Esophagus mucosa (tissue), 1 donor: Measurements from ENCODE around the gene WWP2. TPM values are rescaled to one million over a fixed set of nuclear protein-coding genes. Genes with fewer than 3 reads are reported as not detected.
"Not testable (repeated sequence)": the region's sequence is repeated elsewhere in the genome, so short reads cannot be mapped to it uniquely, and the experiment has no call there.

Experiments used
- ATAC-seq: fragments of 200-7000 bp; cut with Tn5 transposase; one replicate; pipeline ENCODE4 v1.9.1; 2020
- total RNA-seq: library from RNA; stranded (reverse); gene quantifications from one replicate; pipeline ENCODE4 v1.2.4, GENCODE V29; 2023
- donor health status: DM: yes; HTN: yes; CAD: no.

WWP2 gene
- total RNA-seq, 1 donor from 2014 or later: 31.6 TPM

- ATAC-seq: peak; percentile 83
Observed at GRCh38 chr16:69796285-69797118, 34.4 kb downstream of the WWP2 start.

DNA sequence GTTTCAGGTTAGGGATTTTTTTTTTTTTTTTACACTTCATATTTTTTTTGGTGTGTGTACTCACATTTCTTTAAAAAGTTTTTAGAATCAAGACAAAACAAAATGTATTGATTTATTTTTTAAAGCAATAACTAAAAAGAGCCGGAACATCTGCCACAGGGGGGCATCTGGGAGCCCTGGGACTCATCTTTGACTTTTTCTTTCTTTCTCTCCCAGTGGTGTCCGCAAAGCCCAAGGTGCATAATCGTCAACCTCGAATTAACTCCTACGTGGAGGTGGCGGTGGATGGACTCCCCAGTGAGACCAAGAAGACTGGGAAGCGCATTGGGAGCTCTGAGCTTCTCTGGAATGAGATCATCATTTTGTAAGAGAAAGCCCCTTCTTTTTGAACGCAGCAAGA lies 36.3 kb downstream of the WWP2 start:
- ATAC-seq: no peak

DNA sequence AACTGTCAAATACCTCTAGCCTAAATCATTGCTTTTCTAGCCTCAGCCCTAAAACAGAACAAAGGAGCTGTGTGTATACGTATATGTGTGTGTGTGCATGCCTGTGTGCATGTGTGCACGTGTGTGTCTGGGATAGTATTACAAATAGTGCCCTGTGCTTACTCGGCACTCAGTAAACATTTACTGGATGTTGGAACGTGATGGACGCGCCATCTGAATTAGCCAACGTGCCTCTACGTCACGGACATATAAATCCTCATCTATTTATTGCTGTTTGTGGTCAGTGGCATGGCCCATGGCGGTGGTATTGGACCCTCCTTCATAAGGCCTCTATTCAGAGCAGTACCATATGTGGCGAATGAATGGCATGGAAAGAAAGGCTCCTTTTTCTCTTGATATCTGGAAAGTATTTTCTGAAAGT lies 37.5 kb downstream of the WWP2 start:
- no peak for ATAC-seq

DNA sequence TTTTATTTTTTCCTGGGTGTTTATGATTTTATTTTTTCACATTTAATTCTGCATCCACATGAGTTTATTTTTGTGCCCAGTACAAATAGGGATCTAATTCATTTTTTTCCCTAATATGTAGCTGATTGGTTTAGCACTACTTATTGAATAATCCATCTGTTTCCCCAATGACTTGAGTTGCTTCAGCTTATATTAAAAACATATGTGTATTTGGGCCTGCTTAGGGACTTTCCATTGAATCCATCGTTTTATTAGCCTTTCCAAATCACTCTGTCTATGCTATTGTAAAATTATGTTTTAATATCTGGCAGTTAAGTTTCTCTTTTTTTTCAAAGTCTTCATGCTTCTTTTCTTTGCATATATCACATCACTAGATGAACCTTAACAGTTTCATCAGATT lies 42.2 kb downstream of the WWP2 start:
- no peak for ATAC-seq

DNA sequence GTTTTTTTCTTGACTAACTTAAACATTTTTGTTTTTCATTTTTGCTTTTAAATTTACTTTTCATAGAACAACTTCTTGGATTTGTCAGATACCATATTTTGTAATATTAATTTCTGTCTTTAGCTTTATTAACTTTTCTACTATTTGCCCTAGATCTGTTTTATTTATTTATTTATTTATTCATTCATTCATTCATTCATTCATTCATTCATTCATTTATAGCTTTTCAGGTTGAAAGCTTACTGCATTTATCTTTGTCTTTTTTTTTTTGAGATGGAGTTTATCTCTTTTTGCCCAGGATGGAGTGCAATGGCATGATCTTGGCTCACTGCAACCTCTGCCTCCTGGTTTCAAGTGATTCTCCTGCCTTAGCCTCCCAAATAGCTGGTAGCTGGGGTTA lies 44.6 kb downstream of the WWP2 start:
- not testable (repeated sequence) for ATAC-seq

- ATAC-seq: peak; percentile 31
Observed at GRCh38 chr16:69812688-69813014, 50.5 kb downstream of the WWP2 start.

GRCh38 chr16:69814078-69814477 lies 51.9 kb downstream of the WWP2 start:
- no peak for ATAC-seq

DNA sequence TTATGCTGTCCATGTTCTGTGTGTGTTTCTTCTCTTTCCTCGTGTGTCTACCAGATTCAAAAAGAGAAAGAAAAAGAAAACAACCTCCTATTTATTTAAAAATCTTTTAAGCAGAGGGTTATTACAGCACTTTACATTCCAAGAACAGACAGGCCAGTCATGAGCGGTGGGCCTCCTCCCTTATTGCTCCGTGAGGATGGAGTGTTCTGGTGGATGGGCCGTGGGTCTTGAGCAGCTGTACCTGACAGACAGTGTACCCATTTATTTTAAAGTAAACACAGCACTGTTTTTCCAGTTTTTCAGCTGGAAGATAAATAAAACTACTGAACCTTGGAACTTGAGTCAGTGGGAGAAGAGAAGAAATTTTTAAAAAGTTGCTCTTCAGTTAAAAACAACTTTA lies 52.4 kb downstream of the WWP2 start:
- ATAC-seq: no peak

GRCh38 chr16:69815216-69815883 lies 53.2 kb downstream of the WWP2 start:
- not testable (repeated sequence) for ATAC-seq

DNA sequence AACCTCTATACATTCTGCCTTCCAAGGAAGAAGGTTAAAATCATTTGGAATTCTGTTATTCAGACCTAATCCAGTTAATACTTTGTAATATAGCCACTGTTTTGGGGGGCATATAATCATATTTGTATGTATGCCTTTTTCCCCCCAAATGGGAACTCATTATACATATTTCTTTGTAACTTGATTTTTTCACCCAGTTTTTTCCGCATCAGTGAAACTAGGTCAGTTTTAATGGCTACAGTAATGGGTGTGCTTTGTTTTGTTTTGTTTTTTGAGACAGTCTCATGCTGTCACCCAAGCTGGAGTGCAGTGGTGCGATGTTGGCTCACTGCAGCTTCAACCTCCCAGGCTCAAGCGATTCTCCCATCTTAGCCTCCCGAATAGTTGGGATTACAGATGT lies 54.9 kb downstream of the WWP2 start:
- ATAC-seq: no peak

DNA sequence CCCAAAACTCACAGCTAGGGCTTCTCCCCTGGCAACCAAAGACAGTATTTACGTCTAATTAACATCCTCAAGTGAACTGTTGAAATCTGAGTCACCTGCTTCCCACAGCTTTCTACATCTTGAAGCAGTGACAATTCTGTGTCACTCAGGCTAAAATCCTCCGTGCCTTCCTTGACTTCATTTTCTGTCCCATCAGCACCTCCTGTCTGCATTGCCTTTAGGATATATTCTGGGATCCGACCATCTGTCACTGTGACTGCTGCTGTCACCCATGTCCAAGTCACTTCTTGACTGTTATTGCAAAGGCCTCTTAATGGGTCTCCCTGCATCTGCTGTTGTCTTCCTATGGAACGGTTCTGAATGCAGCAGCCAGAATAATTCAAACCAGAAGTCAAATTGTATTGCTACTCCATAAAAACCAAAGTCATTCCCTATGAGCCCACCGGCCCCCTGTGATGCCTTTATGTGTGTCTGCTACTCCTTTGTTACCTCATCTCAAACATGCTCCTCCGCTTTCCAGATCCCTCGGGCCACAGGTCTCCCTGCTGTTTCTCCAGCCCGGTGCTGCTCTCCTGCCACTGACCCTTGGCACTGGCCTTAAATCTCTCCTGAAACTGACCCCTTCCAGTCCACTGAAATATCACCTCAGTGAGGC lies 56.9 kb downstream of the WWP2 start:
- ATAC-seq: no peak

DNA sequence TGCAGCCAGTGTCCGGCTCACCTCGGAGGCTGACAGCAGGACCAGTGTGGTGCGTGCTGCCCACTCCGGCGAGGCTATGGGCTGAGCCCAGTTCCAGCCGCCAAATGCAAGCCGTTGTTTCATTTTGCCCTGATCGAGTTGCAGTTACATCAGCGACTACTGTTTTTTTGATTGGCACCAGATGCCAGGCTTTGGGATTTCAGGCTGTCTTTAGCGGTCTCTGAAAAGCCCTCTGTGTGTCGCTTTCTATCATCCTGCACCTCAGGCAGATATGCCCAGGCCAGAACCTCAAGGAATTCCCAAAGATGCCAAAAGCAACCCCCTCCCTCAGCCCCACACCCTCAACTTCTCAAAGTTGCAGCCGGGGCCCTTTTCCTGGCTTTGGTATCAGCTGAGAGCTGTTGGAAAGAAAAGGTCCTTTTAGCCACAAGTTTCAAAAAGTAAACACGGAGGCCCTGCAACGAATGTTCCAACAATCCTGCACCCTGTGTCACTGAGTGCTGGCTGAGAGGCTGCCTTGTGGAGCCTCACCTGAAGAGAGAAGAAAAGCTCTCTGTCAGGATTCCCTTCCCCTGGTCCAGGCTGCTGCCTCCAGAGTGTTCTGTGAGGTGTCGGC lies 58.9 kb downstream of the WWP2 start:
- no peak for ATAC-seq

DNA sequence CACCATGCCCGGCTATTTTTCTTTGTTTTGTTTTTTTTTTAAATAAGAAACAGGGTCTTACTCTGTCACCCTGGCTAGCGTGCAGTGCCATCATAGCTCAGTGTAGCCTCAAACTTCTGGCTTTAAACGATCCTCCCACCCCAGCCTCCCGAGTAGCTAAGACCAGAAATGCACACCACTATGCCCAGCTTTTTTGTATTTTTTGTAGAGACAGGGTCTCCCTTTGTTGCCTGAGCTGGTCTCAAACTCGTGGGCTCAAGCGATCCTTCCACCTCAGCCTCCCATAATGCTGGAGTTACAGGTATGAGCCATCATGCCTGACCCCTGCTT lies 59.7 kb downstream of the WWP2 start:
- no peak for ATAC-seq

- no peak for ATAC-seq
Observed at GRCh38 chr16:69822174-69822935, 60.2 kb downstream of the WWP2 start.

DNA sequence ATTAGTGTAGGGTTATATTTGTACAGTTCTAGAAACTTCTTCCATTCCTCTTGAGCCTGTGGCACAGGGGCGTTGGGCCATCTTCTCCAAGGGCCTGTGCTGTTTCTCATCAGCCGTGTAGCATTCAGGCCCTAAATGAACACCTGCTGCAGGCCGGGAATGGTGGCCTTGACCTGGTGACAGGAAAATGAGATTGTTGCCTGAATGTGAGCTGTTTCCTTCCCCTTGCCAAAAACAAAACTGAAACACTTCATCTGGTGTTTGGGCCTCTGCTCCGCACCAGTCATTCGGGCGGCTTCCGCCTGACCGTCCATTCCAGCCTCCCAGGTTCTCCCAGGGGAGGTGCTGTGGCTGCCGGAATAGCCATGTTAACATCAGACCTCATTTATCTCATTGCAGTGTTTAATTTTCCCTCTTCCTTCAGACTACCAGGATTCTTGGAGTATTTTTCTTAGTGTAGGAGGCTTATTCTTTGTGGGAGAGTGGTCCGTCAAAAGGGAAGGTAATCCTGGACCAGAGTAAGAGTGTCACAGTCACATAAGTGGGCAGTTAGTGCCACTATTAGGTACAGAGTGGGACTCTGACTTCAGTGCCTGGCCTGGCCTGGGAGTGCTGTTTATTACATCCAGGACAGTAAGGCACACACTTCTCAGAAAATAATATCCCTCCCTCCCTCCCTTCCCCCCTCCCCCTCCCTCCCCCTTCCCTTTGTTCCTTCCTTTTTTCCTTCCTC lies 61.9 kb downstream of the WWP2 start:
- ATAC-seq: peak; percentile 31

DNA sequence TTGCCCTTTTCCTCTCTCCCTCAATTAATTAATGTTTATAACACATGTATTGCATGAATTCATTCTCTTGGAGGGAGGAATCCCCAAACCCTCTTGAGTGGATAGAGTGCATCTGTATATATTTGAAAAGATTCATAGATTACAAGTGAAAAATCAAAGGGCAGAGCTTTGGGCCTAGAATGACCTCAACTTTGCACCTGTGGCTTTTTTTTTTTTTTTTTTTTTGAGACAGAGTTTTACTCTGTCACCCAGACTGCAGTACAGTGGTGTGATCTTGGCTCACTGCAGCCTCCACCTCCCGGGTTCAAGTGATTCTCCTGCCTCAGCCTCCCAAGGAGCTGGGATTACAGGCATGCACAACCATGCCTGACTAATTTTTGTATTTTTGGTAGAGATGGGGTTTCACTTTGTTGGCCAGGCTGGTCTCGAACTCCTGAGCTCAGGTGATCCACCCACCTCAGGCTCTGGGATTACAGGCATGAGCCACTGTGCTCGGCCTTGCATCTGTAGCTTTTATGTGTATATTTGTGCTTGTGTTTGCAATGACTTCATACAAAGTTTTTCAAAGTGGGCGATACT lies 62.5 kb downstream of the WWP2 start:
- ATAC-seq: not testable (repeated sequence)

DNA sequence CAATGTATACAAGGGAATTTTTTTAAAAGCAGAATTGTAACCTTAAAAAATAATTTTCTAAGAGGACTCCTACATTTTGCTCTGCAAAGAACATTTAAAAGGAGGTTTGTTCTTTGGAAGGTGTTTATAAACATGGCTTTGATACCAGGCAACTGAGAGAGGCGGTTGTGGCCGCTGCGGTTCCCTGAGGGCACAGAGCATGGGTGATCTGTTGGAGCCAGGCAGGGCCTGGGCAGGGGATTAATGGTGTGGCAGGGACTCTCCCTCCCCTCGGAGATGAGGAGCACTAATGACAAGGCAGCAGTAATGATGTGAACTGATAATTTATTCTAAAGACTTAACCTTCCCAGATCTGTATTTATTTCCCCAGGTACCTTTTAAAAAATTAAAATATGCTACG lies 65.4 kb downstream of the WWP2 start:
- ATAC-seq: no peak

DNA sequence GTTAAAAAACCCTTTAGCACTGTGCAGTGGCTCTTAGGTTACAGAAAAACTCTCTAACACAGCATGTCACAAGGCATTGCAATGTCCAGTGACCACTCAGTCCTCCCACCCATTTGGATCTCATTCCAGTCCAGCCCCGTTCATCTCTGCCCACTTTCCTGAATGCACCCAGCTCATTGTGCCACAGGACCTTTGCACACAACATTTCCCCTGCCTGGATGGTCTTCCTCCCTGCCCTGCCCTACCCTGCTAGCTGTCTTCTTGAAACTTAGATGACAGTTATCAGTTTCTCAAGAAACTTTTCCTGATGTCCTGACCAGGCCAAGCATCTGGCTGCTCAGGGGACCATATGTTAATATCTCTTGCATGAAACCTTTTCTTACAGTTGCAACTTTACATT lies 67.2 kb downstream of the WWP2 start:
- ATAC-seq: no peak

GRCh38 chr16:69830146-69830533 lies 68.0 kb downstream of the WWP2 start:
- ATAC-seq: no peak

DNA sequence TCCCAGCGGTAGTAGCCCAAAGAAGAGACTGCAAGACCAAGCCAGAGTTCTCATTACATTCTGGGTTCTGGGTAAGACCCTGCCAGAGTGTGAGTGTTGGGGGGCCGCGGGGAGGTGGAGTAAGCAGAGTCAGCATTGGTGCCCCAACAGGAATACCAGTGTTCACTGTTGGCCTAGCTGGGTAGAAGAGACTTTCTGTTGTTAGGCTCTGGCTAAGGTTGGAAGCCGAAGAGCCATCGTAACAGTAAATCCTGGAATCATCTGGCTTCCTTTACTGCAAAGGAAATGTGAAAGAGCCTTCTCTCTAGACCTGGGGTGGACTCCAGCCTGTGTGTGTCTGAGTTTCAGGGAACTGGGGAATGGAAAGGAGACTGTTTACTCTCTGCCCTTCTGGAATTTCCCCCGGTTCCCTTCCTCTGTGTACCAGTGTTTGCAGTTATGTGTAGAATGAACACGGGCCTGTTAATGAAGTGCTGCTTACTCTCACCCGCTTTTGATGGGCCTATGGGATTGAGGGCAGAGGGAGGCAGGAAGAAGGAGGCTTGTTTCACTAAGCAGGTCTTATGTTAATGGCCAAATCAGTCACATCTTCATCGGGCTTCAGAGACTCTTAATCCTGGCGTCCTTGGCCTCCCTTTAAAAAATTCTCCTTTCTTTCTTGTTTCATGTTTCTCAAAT lies 68.5 kb downstream of the WWP2 start:
- no peak for ATAC-seq
